Prostate gland (tissue), 2 donors: ENCODE results near the gene CSAG3. TPM values are rescaled to one million over a fixed set of nuclear protein-coding genes. Genes with fewer than 3 reads are reported as not detected.
"Not testable (repeated sequence)": the region's sequence is repeated elsewhere in the genome, so short reads cannot be mapped to it uniquely, and the experiment has no call there.

Experiments used
- DNase-seq: peaks from one replicate; pipeline ENCODE4 v3.0.0-alpha.2; 2019; ENCODE audit warnings: low spot score
- H3K27ac ChIP-seq, 2 donors: fragments of 200-600 bp; sonication (generic); 2 replicates each; pipeline ENCODE4 v1.5.1; 2017 to 2019
- H3K27me3 ChIP-seq: fragments of 200-600 bp; sonication (generic); replicated peaks from 2 replicates; pipeline ENCODE4 v1.5.1; 2019; ENCODE audit not compliant: insufficient read depth
- H3K36me3 ChIP-seq, 2 donors: fragments of 200-600 bp; sonication (generic); 1 replicate in 1 of 2; 2 replicates in 1 of 2; pipeline versions ENCODE4 v1.5.1 to v1.8.1; 2017 to 2019
- H3K4me1 ChIP-seq: fragments of 200-600 bp; sonication (generic); replicated peaks from 2 replicates; pipeline ENCODE4 v1.5.1; 2019
- H3K4me3 ChIP-seq, 2 donors: fragments of 200-600 bp; sonication (generic); 2 replicates each; pipeline ENCODE4 v1.5.1; 2017 to 2019
- H3K9me3 ChIP-seq: fragments of 200-600 bp; sonication (generic); 2 replicates; pipeline ENCODE4 v1.5.1; 2017
- CTCF ChIP-seq, 4 experiments: fragments of 200-600 bp in 2 of 4; fragments of 450-650 bp in 2 of 4; sonication (generic) in 2 of 4; IDR thresholded peaks; 1 replicate in 3 of 4; 2 replicates in 1 of 4; pipeline ENCODE4 v1.5.1; 2016 to 2019; ENCODE audit warnings: antibody characterized with exemption in 4 of 4, mild to moderate bottlenecking in 2 of 4, moderate library complexity in 2 of 4
- POLR2A ChIP-seq: fragments of 450-650 bp; IDR thresholded peaks from one replicate; pipeline ENCODE4 v1.6.1; 2016; ENCODE audit warnings: antibody characterized with exemption, mild to moderate bottlenecking
- POLR2AphosphoS5 ChIP-seq: sonication (generic); formaldehyde crosslinking; IDR thresholded peaks from one replicate; pipeline ENCODE4 v1.6.1; 2017; ENCODE audit warnings: antibody characterized with exemption
- WGBS: methylation state at CpG from one replicate; pipeline ENCODE4 v1.1.5; 2018; 5-methylcytosine and 5-hydroxymethylcytosine counted together
- intact Hi-C: fragments of 100-400 bp; cut with DNase I; formaldehyde crosslinking; loops from one replicate; pipeline ENCODE4 v1.14.2; 2022
- total RNA-seq, 2 donors: library from RNA; depleted of rRNA; stranded (reverse); fragments of >200 nt; gene quantifications; one replicate each; pipeline ENCODE4 v1.1.0, GENCODE V29; 2016

The CSAG3 gene
- 1 to 10 TPM in 1 of 2 donors, not detected in 1; 2.6 TPM for total RNA-seq

- H3K9me3 ChIP-seq, H3K4me1 ChIP-seq, H3K27me3 ChIP-seq, H3K27ac ChIP-seq, H3K4me3 ChIP-seq, DNase-seq, H3K36me3 ChIP-seq, intact Hi-C loops: not testable (repeated sequence)
- no CpG with 5 or more reads among the region's 2 CpGs for WGBS
These were observed at the start of gene CSAG3 for GRCh38 chrX:152758918-152759317. Gene CSAG3, plus strand, starts transcription at chrX:152759218.

GRCh38 chrX:152713195-152713594, 45.8 kb upstream of the CSAG3 start:
- H3K36me3 ChIP-seq, DNase-seq, H3K9me3 ChIP-seq, H3K4me3 ChIP-seq, H3K4me1 ChIP-seq, intact Hi-C loops, H3K27me3 ChIP-seq, H3K27ac ChIP-seq: not testable (repeated sequence)
- WGBS = no CpG with 5 or more reads among the region's 5 CpGs

GRCh38 chrX:152713815-152714787, 44.9 kb upstream of the CSAG3 start, which contains the start of gene MAGEA2B:
Gene MAGEA2B, plus strand, starts transcription at chrX:152714628. Its CDS starts 2,479 bp downstream, at chrX:152717107.
- DNase-seq, H3K36me3 ChIP-seq, H3K9me3 ChIP-seq, intact Hi-C loops, H3K4me1 ChIP-seq, H3K27ac ChIP-seq, H3K4me3 ChIP-seq, H3K27me3 ChIP-seq: not testable (repeated sequence)
- no CpG with 5 or more reads among the region's 35 CpGs for WGBS

- TF ChIP-seq POLR2AphosphoS5 (no peak), POLR2A (no peak), CTCF (IDR thresholded peaks at IDR 0.05) (no peak)
- Histone ChIP-seq H3K9me3 (no peaks in the 10 kb centered on the region), H3K27ac (no peak overlapping the region), H3K36me3 (no peaks in the 10 kb centered on the region), H3K27me3 (no peaks in the 10 kb centered on the region), H3K4me1 (no peaks in the 10 kb centered on the region), H3K4me3 (no peak overlapping the region)
- WGBS = 72% methylated on average over 7 of the region's 7 CpGs
- intact Hi-C loops = no loop called here
- no peak for DNase-seq
These were observed 33.6 kb upstream of the CSAG3 start for GRCh38 chrX:152725409-152725808.

- TF ChIP-seq POLR2A = no peak
- H3K4me3 ChIP-seq = no peak within 1 kb of the TSS
- no peaks in the 10 kb centered on the region for H3K36me3 ChIP-seq
- no peaks in the 10 kb centered on the region for H3K9me3 ChIP-seq
- H3K27me3 ChIP-seq = no peaks in the 10 kb centered on the region
- DNase-seq = no peak
- intact Hi-C loops = no loop called here
- WGBS = 93% methylated on average over 6 of the region's 21 CpGs
- H3K27ac ChIP-seq = no peak within 1 kb of the TSS
- no peaks in the 10 kb centered on the region for H3K4me1 ChIP-seq
These were observed 25.6 kb upstream of the CSAG3 start, which contains the start of the genes CSAG1 and MAGEA12 for GRCh38 chrX:152733261-152733975. Gene CSAG1, minus strand, starts transcription at chrX:152733721. Its CDS starts 1,261 bp downstream, at chrX:152732460. Gene MAGEA12, plus strand, starts transcription at chrX:152733757. Its CDS starts 2,405 bp downstream, at chrX:152736162.

GRCh38 chrX:152734143-152734858, 24.7 kb upstream of the CSAG3 start:
- H3K4me1 ChIP-seq, H3K36me3 ChIP-seq, H3K27me3 ChIP-seq, intact Hi-C loops, H3K27ac ChIP-seq, H3K9me3 ChIP-seq, H3K4me3 ChIP-seq, DNase-seq: not testable (repeated sequence)
- 94% methylated on average over 21 of the region's 22 CpGs for WGBS

GRCh38 chrX:152735101-152735500, 23.9 kb upstream of the CSAG3 start:
- WGBS = 90% methylated on average over 2 of the region's 2 CpGs
- no peak overlapping the region for H3K27ac ChIP-seq
- DNase-seq = no peak
- no peaks in the 10 kb centered on the region for H3K9me3 ChIP-seq
- no peaks in the 10 kb centered on the region for H3K36me3 ChIP-seq
- H3K4me3 ChIP-seq = no peak overlapping the region
- H3K27me3 ChIP-seq = no peaks in the 10 kb centered on the region
- TF ChIP-seq CTCF (IDR thresholded peaks at IDR 0.05) (no peak), POLR2A (no peak), POLR2AphosphoS5 (no peak)
- H3K4me1 ChIP-seq = no peaks in the 10 kb centered on the region
- intact Hi-C loops = no loop called here
